ENCODE measurements around the gene MLLT10. TPM values are rescaled to one million over a fixed set of nuclear protein-coding genes. Genes with fewer than 3 reads are reported as not detected.

Gene MLLT10
- total and polyA plus RNA-seq, 9 donors, result 23.6 to 55.1 (median 36.8) TPM

- Histone ChIP-seq H3K27ac (no peak overlapping the region), H3K36me3 (no peaks in the 10 kb centered on the region), H3K9me3 (no peaks in the 10 kb centered on the region), H3K4me3 (no peak overlapping the region), H3K4me1 (ENCODE audit: insufficient read depth) (peaks cover 1% of the 10 kb centered on the region), H3K27me3 (no peaks in the 10 kb centered on the region)
- WGBS, 3 donors, result 55 to 66% (median 64%) methylated on average over 3 of the region's 3 CpGs
- intact Hi-C loops (cut with DNase I), result no loop called here
- no peak for DNase-seq
- TF ChIP-seq CTCF (IDR thresholded peaks at IDR 0.05), result no peak
- TF ChIP-seq POLR2A (IDR thresholded peaks at IDR 0.05), result no peak
- no peak for TF ChIP-seq EP300 (IDR thresholded peaks at IDR 0.05)
Measured at GRCh38 chr10:21661935-21662334, 127.9 kb downstream of the MLLT10 start.

- no peak for DNase-seq
- Histone ChIP-seq H3K27me3 (no peaks in the 10 kb centered on the region), H3K36me3 (no peaks in the 10 kb centered on the region), H3K27ac (no peak overlapping the region), H3K4me1 (ENCODE audit: insufficient read depth) (peaks cover 1% of the 10 kb centered on the region), H3K4me3 (no peak overlapping the region), H3K9me3 (no peaks in the 10 kb centered on the region)
- 79 to 84% (median 82%) methylated on average over 2 of the region's 2 CpGs for WGBS, 3 donors
- intact Hi-C loops (cut with DNase I), result no loop called here
- TF ChIP-seq CTCF (IDR thresholded peaks at IDR 0.05), result no peak
- no peak for TF ChIP-seq POLR2A (IDR thresholded peaks at IDR 0.05)
- no peak for TF ChIP-seq EP300 (IDR thresholded peaks at IDR 0.05)
Measured at GRCh38 chr10:21662635-21663034, 128.6 kb downstream of the MLLT10 start.

- intact Hi-C loops (cut with DNase I), result no loop called here
- TF ChIP-seq CTCF (IDR thresholded peaks at IDR 0.05) (no peak), EP300 (IDR thresholded peaks at IDR 0.05) (no peak), POLR2A (IDR thresholded peaks at IDR 0.05) (no peak)
- Histone ChIP-seq H3K27me3 (no peaks in the 10 kb centered on the region), H3K4me1 (ENCODE audit: insufficient read depth) (peaks cover 1% of the 10 kb centered on the region), H3K4me3 (no peak overlapping the region), H3K36me3 (no peaks in the 10 kb centered on the region), H3K27ac (no peak overlapping the region), H3K9me3 (no peaks in the 10 kb centered on the region)
- DNase-seq, result no peak
- WGBS, 3 donors, result 50 to 56% (median 53%) methylated on average over 1 of the region's 1 CpG
Measured at GRCh38 chr10:21668831-21669230, 134.8 kb downstream of the MLLT10 start.

- 75 to 76% (median 75%) methylated on average over 2 of the region's 2 CpGs for WGBS, 3 donors
- DNase-seq, result no peak
Measured at GRCh38 chr10:21670391-21670790, 136.4 kb downstream of the MLLT10 start.

More at GRCh38 chr10:21670391-21670790, 136.4 kb downstream of the MLLT10 start:
- Histone ChIP-seq H3K36me3 (no peaks in the 10 kb centered on the region), H3K4me1 (ENCODE audit: insufficient read depth) (no peaks in the 10 kb centered on the region), H3K27ac (no peak overlapping the region), H3K27me3 (no peaks in the 10 kb centered on the region), H3K9me3 (no peaks in the 10 kb centered on the region), H3K4me3 (no peak overlapping the region)
- intact Hi-C loops (cut with DNase I), result no loop called here
- TF ChIP-seq EP300 (IDR thresholded peaks at IDR 0.05) (no peak), CTCF (IDR thresholded peaks at IDR 0.05) (no peak), POLR2A (IDR thresholded peaks at IDR 0.05) (no peak)

All from ovary (tissue), 9 donors.